Tibial artery (tissue), 4 donors: ENCODE results near the gene IGFN1.

Experiments used
- DNase-seq, 2 donors: peaks; one replicate each; pipeline ENCODE4 v3.0.0-alpha.2; 2019
- H3K27ac ChIP-seq, 2 donors: fragments of 200-600 bp; sonication (generic) in 1 of 2; 1 replicate in 1 of 2; 2 replicates in 1 of 2; pipeline ENCODE4 v1.5.1; 2018 to 2019; ENCODE audit warnings: mild to moderate bottlenecking in 1 of 2
- H3K27me3 ChIP-seq, 2 donors: fragments of 200-600 bp; sonication (generic) in 1 of 2; one replicate each; pipeline versions ENCODE4 v1.5.1 to v1.6.0; 2016 to 2019
- H3K36me3 ChIP-seq, 3 donors: fragments of 200-600 bp; sonication (generic) in 2 of 3; one replicate each; pipeline ENCODE4 v1.5.1; 2016 to 2019; ENCODE audit warnings: mild to moderate bottlenecking in 2 of 3
- H3K4me1 ChIP-seq, 4 donors: fragments of 200-600 bp; sonication (generic) in 2 of 4; 1 replicate in 3 of 4; 2 replicates in 1 of 4; pipeline ENCODE4 v1.5.1; 2016 to 2019
- H3K4me3 ChIP-seq, 2 donors: fragments of 200-600 bp; sonication (generic) in 1 of 2; 1 replicate in 1 of 2; 2 replicates in 1 of 2; pipeline ENCODE4 v1.5.1; 2018 to 2019; ENCODE audit warnings: mild to moderate bottlenecking in 2 of 2
- H3K9me3 ChIP-seq, 3 donors: fragments of 200-600 bp; sonication (generic) in 1 of 3; one replicate each; pipeline ENCODE4 v1.5.1; 2016 to 2019
- CTCF ChIP-seq, 2 experiments: fragments of 200-600 bp in 1 of 2; fragments of 450-650 bp in 1 of 2; IDR thresholded peaks; one replicate each; pipeline ENCODE4 v1.5.1; 2017 to 2019; ENCODE audit warnings: antibody characterized with exemption in 2 of 2, mild to moderate bottlenecking in 1 of 2, moderate library complexity in 1 of 2
- intact Hi-C: fragments of 100-400 bp; cut with DNase I; formaldehyde crosslinking; loops from one replicate; pipeline ENCODE4 v1.15.0; 2023; ENCODE audit warnings: low total_unique reads

IGFN1 gene

GRCh38 chr1:201219481-201220387 is 29.1 kb downstream of the IGFN1 start:
- Histone ChIP-seq H3K36me3 (no peaks in the 10 kb centered on the region), H3K9me3 (no peaks in the 10 kb centered on the region), H3K4me1 (no peaks in the 10 kb centered on the region), H3K27ac (no peak overlapping the region), H3K27me3 (no peaks in the 10 kb centered on the region), H3K4me3 (no peak overlapping the region)
- intact Hi-C loops = loop anchor here (10.0 kb wide), 1 partner anchor 245 kb away; no protein-coding TSS in a partner anchor
- no peak for TF ChIP-seq CTCF (IDR thresholded peaks at IDR 0.05)
- no peak for DNase-seq

GRCh38 chr1:201220388-201220715 is 29.7 kb downstream of the IGFN1 start:
- Histone ChIP-seq H3K27me3 (no peaks in the 10 kb centered on the region), H3K4me1 (no peaks in the 10 kb centered on the region), H3K27ac (no peak overlapping the region), H3K36me3 (no peaks in the 10 kb centered on the region), H3K4me3 (no peak overlapping the region), H3K9me3 (no peaks in the 10 kb centered on the region)
- intact Hi-C loops = loop anchor here (10.0 kb wide), 1 partner anchor 246 kb away; no protein-coding TSS in a partner anchor
- TF ChIP-seq CTCF (IDR thresholded peaks at IDR 0.05) = no peak
- no peak for DNase-seq

- H3K27ac ChIP-seq = no peak overlapping the region
- TF ChIP-seq CTCF (IDR thresholded peaks at IDR 0.05) = no peak
Measured at GRCh38 chr1:201221201-201221846, 30.7 kb downstream of the IGFN1 start.

DNA sequence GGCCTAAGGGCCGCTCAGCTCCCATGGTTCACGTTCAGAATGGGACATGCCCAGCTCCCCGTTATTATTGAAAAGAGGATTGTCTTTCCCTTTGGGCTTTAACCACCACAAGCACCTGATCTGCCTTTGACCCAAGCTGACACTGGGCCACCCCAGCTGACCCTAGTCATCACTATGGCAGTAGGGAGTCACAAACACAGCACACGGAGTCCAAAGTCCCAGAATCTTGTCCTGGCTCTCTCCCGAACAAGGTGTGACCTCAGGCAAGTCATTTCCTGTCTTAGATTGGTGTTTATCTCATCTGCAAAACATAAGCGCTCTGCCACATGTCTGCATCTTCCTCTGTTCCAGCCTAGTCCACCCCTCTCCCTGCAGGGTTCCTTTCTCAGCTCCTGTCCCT is 31.5 kb downstream of the IGFN1 start:
- intact Hi-C loops = loop anchor here (10.0 kb wide), 1 partner anchor 247 kb away; no protein-coding TSS in a partner anchor
- Histone ChIP-seq H3K36me3 (no peaks in the 10 kb centered on the region), H3K27ac (no peak overlapping the region), H3K4me1 (no peaks in the 10 kb centered on the region), H3K9me3 (no peaks in the 10 kb centered on the region), H3K27me3 (peaks cover 0 to 6% of the 10 kb centered on the region in 2 donors), H3K4me3 (no peak overlapping the region)
- no peak for TF ChIP-seq CTCF (IDR thresholded peaks at IDR 0.05)
- no peak for DNase-seq

More at GRCh38 chr1:201221201-201221846, 30.7 kb downstream of the IGFN1 start:
- no peaks in the 10 kb centered on the region for H3K36me3 ChIP-seq
- H3K27me3 ChIP-seq = peaks cover 0 to 6% of the 10 kb centered on the region in 2 donors
- intact Hi-C loops = loop anchor here (10.0 kb wide), 1 partner anchor 247 kb away; no protein-coding TSS in a partner anchor
- H3K9me3 ChIP-seq = no peaks in the 10 kb centered on the region
- no peak for DNase-seq
- H3K4me3 ChIP-seq = no peak overlapping the region
- H3K4me1 ChIP-seq = no peaks in the 10 kb centered on the region

DNA sequence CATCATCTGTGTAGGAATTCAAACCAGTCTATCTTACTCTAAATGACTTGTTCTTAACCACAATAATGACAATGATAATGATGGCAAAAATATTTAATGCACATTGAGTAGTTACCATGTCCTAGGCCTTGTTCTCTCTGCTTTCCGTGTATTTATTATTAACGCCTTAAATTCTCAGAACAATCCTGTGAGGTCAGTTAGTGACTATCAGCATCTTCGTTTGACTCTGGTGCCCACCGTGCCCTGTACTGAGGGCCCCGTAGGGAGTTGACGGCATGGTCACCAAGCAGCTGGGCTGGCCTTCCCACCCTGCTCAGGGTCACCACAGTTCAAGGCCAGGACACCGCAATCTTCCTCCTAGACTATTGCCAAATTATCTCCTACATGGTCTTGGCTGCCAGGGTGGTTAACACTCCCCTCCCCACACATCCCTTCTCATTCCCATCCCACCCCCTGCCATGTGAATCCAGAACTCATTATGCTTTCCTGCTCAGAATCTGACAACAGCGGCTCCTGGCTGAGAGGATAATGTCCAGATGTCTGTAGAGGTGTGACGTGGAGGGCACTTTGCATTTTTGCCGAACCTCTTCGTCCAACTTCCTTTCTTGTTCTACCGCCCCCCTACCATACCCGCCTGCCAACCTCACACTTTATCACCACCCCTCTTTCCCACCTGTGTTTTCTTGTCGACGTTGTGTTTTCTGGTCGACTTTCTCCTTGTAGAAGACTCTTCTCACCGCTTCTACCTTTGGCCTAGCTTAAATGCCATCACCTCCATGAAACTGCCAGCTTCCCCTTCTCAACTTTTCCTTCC is 33.4 kb downstream of the IGFN1 start:
- intact Hi-C loops = loop anchor here (10.0 kb wide), 1 partner anchor 249 kb away; no protein-coding TSS in a partner anchor
- H3K4me3 ChIP-seq = no peak overlapping the region
- H3K9me3 ChIP-seq = no peaks in the 10 kb centered on the region
- no peak for TF ChIP-seq CTCF (IDR thresholded peaks at IDR 0.05)
- no peaks in the 10 kb centered on the region for H3K36me3 ChIP-seq
- no peak overlapping the region for H3K27ac ChIP-seq
- peaks cover 0 to 16% of the 10 kb centered on the region in 2 donors for H3K27me3 ChIP-seq
- no peak for DNase-seq
- no peaks in the 10 kb centered on the region for H3K4me1 ChIP-seq
